Middle frontal gyrus (tissue), 1 donor: ENCODE data around the gene CDH13.

Source experiments
- DNase-seq: peaks from one replicate; pipeline ENCODE4 v3.0.0-alpha.2; 2015; ENCODE audit warnings: low spot score; ENCODE audit errors: extremely low spot score

CDH13 gene

DNA sequence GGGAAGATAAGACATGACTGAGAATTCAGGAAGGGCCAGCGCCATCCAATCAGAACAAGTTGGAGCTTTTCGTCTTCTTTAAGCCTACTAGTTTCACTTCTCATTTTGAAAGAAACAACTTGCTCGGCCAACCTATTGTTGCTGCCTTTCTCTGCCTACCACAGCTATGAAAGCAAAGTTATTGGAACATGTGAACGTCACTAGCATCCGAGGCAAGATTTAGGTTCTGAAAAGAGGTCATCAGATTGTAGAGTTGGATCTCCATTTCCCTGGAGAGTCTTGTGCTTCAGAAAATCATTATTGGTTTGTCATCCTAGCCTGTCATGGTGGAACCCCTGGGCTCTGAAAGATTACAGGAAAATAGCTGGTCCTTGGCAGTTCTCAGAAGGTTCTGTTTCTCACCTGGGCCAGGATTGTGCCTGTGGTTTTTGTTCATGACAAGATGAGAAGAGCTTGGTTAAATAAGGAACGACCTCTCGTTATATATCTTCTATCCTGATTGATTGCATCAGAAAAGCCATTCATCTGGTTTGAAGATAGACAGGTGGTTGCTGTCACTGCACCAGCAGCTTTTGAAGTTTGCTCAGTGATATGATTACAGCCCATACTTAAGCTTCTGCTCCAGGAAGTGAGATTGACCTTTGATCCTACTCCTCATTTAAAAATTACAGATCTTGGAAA, 25.3 kb downstream of the CDH13 start:
- DNase-seq = no peak

DNA sequence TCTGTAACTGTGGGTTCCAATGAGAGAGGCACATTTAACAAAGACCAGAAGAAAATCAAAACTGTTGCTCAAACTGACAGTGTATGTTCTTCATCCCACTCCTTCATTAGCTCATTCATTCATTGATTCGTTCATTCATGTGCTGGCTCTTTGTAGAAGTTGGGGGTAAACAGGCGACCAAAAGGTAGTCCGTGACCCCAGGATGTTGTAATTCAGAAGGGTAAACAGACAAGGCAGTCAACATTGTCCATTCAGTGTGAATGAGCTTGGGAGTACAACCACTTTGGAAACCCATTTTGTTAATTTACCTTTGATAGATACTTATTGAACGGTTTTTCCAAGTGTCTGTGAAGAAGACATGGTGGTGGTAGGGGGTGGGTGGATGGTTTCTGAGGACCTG, 26.1 kb downstream of the CDH13 start:
- no peak for DNase-seq

DNA sequence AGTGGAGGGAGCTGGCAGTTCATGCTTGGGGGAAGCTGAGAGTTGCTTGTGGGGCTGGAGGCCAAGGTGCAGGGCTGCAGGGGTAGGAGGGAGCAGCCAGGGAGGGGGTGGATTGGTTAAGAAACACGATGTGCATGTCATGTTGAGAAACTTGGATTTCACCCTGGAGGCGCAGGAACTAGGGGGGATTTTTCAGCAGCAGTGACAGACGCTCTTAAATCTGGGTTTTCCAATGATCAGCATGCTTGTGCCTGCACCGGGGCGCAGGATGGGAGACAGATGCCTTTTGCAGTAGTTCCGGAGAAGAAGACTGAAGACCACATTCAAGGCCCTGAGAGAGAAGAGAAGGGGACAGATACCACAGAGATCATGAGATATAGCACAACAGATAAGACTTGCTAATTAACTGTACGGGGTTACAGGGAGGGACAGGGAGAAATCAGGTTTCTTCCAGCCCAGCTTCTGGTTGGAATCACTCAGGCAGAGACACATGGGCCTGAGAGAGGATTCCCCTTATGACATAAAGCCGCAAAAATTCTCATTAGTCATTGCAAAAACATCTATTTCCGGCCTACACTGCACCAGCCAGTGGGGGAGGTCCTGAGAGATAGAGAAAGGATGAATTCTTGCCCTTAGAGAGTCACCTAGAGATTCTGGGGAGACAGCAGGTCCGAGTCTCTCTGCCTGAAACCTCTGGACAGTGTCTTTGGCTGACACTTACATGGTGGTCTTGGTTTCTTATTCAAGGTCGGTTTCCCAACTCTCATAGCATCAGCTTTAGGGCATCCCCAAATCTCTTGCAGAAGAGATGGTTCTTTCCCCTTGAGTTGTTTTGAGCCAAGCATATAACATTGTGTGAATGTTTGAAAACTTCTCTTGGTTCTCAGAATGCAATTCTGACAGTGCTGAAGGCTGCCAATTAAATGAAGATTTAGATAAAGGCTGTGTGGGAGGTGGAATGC, 27.1 kb downstream of the CDH13 start:
- DNase-seq = no peak

GRCh38 chr16:82655072-82655714, 28.4 kb downstream of the CDH13 start:
- no peak for DNase-seq

DNA sequence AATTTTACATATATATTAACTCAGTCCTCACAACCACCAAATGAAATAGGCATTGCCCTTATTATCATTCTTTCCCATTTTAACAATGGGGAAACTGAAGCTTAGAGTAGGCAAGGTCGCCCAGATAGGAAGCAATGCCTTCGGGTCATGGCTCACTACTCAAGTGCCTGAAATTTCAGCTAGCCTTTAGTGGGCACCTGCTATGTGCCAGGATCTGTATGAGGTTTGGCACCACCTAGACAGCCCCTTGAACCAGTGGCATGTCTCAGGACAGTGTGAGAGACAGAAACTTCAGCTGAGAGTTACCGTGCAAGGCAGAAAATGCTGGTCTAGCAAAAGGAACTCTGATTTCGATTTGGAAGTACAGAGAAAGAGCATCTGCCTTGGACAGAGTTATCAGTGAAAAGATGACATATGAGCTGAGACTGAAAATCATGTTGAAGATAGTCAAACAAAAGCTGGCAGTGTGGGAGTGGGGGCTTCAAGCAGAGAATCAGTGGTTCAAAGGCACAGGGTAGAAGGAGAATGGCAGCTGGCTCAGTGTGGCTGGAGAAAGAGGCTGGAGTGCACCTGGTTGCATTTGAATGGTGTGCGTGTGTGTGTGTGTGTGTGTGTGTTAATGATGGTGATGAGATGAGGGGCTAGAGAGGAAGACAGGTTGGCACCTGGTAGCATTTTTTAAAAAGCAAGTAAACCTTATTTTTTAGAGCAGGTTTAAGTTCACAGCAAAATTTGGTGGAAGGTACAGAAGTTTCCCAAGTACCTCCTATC, 29.1 kb downstream of the CDH13 start:
- no peak for DNase-seq

DNA sequence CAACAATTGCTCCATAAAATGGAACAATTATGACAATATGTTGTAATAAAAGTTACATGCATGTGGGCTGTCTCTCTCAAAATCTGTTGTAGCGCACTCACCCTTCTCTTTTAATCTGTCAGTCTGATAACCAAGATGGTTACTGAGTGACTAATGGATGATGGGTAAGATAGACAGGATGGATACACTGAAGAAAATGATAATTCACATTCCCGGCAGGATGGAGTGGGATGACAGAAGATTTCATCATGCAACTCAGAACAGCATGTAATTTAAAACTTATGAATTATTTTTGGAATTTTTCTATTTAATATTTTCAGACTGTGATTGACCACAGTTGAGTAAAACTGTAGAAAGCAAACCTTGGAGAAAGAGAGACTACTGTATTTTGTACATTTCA, 30.5 kb downstream of the CDH13 start:
- DNase-seq = no peak

- DNase-seq = no peak
Observed at GRCh38 chr16:82657786-82658185, 31.0 kb downstream of the CDH13 start.

- DNase-seq = no peak
Observed at GRCh38 chr16:82658796-82659195, 32.0 kb downstream of the CDH13 start.

DNA sequence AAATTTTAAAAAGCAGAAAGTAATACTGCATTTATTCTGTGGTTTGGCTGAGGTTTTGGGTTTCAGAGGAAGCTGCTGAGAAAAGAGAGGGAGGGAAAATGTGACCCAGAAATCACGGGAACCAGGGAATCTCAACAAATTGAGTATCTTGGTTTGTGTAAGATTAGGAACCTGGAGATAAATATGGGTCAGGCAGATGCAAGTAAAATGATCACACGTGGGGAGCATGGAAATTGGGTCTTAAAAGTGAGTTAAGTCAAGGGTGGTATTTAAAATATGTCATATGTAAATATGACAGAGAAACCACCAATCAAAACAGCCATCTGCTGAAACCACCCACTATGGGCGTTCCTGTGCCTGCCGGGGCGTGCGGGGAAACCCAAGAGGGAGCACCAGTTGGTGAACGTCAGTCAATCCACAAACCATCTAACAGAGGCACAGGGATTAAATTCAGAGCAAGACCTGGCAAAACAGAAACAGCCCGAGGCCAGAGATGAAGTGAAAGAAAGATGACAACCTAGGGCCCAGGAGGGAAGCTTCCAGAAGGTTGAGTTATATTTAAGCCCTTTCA, 33.4 kb downstream of the CDH13 start:
- no peak for DNase-seq

GRCh38 chr16:82660966-82661365, 34.2 kb downstream of the CDH13 start:
- no peak for DNase-seq

DNA sequence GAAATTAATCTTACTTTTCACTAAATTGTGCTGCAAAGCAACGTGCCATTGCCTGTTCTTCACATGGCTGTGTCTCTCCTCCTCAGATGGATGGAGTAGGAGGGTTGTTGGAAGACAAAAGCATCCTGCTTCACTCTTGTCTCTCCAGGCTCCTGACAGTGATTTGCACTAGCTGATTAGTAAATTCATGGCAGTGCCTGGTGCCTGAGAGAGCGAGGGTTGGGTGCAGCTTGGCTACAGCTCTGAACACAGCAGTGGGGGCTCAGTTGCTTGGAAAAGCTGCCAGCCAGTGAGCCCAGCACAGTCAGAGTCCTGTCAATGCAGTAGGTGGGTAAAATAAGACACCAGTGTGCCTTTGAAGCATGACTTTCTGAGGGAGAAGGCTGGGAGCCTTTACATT, 37.4 kb downstream of the CDH13 start:
- DNase-seq = no peak

DNA sequence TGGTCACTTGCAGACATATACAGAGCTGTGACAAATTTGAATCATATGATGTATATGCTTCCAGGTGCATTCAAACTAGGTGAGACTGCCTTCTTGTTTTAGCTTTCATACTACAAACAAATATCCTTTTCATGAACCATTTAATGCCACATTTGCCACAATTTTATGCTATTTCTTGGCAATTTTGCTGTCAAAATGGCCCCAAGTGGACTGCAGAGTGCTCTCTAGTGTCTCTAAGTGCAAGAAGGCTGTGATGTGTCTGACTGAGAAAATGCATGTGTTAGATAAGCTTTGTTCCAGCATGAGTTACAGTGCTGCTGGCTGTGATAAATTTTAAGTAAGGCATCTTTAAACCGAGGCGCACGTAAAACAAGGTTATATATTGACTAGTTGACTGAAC, 38.3 kb downstream of the CDH13 start:
- no peak for DNase-seq

GRCh38 chr16:82667437-82667836, 40.7 kb downstream of the CDH13 start:
- no peak for DNase-seq

DNA sequence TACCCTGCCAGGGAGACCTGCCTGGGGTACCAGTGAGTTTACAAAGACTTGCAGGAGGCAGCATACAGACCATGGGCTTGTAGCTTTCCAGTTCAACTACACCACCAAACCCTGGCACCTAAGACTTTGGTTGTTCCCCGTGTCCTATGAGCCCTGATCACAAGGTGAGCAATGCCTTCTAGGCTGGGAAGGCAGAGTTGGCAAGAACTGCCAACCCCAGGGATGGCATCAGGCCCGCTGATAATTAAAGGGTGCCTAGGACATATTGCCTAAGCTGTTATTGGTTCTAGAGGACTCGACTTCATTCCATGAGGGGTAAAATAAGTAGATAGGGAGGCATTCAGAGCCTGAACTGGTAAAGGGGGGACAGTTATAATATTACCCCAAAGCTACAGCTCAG, 41.3 kb downstream of the CDH13 start:
- no peak for DNase-seq

DNA sequence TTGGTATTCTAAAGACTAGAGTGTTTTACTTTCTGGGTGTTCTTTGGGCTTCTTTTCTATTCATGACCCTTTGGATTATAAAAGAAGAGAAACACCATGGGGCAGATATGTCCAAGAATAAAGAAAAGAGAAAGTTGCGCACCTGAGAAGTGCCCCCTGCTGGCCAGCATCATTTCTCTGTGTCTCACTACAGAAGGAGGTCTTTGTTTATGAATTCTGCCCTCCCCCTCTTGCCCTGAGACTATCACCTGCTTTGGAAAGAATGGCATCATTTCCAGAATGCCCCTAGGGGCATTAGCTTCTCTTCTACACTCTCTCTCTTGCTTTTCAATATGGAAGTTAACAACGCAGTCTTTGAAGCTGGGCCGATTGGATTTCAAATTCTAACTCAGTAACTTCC, 45.0 kb downstream of the CDH13 start:
- DNase-seq = no peak

GRCh38 chr16:82672676-82673075, 45.9 kb downstream of the CDH13 start:
- DNase-seq = no peak

DNA sequence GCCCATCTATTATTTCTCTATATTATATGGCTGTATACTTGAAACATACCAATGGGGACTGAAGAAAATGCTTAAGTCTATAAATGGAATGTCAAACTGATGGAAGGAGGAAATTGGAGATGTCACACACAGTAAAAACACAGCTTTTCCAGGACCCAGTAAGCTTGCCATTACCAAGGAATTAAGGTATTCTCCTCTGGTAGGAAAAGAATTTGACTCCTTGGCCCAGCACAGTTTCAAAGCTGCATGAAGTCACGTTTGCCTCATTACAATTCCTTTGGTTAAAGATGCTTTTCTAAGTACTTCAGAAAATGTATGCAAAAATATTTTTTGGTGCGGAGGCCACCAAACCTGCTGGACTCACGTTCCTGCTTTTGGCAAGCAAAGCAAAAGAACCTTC, 48.5 kb downstream of the CDH13 start:
- DNase-seq = no peak

GRCh38 chr16:82681592-82681991, 54.8 kb downstream of the CDH13 start:
- DNase-seq = no peak

DNA sequence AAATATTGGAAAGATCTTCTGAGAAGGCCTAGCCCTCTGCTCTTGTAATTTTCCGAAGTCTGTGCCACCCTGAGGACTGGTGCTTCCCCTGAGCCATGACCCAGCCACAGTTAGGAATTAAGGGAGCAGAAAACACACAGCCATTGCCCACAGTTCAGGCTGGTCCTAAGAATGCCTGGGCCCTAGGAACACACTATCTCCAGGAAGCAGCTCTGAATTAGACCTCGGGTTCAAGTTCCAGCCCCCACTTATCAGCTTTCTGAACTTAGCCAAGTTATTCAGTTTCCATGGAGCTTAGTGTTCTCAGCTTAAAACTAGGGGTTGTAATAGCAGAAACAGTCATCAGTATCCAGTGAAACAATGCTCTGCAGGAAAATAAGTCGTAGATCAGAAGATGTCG, 56.0 kb downstream of the CDH13 start:
- no peak for DNase-seq

- no peak for DNase-seq
Observed at GRCh38 chr16:82684256-82684655, 57.5 kb downstream of the CDH13 start.

GRCh38 chr16:82685526-82685925, 58.8 kb downstream of the CDH13 start:
- no peak for DNase-seq
